H1 (cell line): ENCODE data around the gene ICE1.

Experiments used
- ATF3 ChIP-seq: IDR thresholded peaks from 2 replicates; pipeline ENCODE4 v1.6.1; 2011; ENCODE audit warnings: low read depth, mild to moderate bottlenecking, low read length; ENCODE audit not compliant: insufficient read depth
- CBX5 ChIP-seq: fragments of 300-800, 300-1000 bp; sonication (generic); IDR thresholded peaks from 2 replicates; pipeline ENCODE4 v1.7.1; 2016; ENCODE audit warnings: antibody characterized with exemption, low read length, low read depth
- RFX5 ChIP-seq: IDR thresholded peaks from 2 replicates; pipeline ENCODE4 v1.6.1; 2011; ENCODE audit warnings: low read depth, low read length, improper control_type of control experiment, borderline replicate concordance
- SIN3A ChIP-seq, 2 experiments: IDR thresholded peaks in 1 of 2; conservative IDR thresholded peaks in 1 of 2; 2 replicates each; pipeline ENCODE4 v1.6.1; 2011 to 2012; ENCODE audit warnings: low read length in 2 of 2, improper control_type of control experiment in 1 of 2, low read depth in 1 of 2, mild to moderate bottlenecking in 1 of 2
- SP2 ChIP-seq: IDR thresholded peaks from 2 replicates; pipeline ENCODE4 v1.6.1; 2012; ENCODE audit warnings: mild to moderate bottlenecking, low read length, inconsistent platforms
- TAF1 ChIP-seq: IDR thresholded peaks from 2 replicates; pipeline ENCODE4 v1.6.1; 2011; ENCODE audit warnings: mild to moderate bottlenecking, low read depth, low read length
- TF ChIP-seq, protein P1 (sequence below), 3 experiments: IDR thresholded peaks; 1 replicate in 2 of 3; 2 replicates in 1 of 3; pipeline versions ENCODE4 v1.5.1 to v1.6.1; 2011; ENCODE audit warnings: low read length in 3 of 3, mild to moderate bottlenecking in 3 of 3, inconsistent platforms in 2 of 3, low read depth in 1 of 3, moderate library complexity in 1 of 3; ENCODE audit not compliant: insufficient read depth in 1 of 3; ENCODE audit errors: control extremely low read depth in 1 of 3

- TF ChIP-seq CBX5 (no peak), SP2 (no peak), ATF3 (no peak), RFX5 (no peak), SIN3A (conservative IDR thresholded peaks at IDR 0.05 in 1 of 2, IDR thresholded peaks at IDR 0.05 in 1 of 2; ENCODE audit: low read depth in 1 of 2, low read length in 2 of 2) (no peak), TAF1 (no peak)
- TF ChIP-seq, protein P1, sequence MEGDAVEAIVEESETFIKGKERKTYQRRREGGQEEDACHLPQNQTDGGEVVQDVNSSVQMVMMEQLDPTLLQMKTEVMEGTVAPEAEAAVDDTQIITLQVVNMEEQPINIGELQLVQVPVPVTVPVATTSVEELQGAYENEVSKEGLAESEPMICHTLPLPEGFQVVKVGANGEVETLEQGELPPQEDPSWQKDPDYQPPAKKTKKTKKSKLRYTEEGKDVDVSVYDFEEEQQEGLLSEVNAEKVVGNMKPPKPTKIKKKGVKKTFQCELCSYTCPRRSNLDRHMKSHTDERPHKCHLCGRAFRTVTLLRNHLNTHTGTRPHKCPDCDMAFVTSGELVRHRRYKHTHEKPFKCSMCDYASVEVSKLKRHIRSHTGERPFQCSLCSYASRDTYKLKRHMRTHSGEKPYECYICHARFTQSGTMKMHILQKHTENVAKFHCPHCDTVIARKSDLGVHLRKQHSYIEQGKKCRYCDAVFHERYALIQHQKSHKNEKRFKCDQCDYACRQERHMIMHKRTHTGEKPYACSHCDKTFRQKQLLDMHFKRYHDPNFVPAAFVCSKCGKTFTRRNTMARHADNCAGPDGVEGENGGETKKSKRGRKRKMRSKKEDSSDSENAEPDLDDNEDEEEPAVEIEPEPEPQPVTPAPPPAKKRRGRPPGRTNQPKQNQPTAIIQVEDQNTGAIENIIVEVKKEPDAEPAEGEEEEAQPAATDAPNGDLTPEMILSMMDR (IDR thresholded peaks at IDR 0.05; ENCODE audit: control extremely low read depth in 1 of 3, insufficient read depth in 1 of 3, low read depth in 1 of 3, low read length in 3 of 3) = no peak
These were observed 117.1 kb downstream of the ICE1 start for GRCh38 chr5:5539590-5539989.
